Fibroblast of the aortic adventitia (primary cell): ENCODE measurements around the gene VDR. TPM values are rescaled to one million over a fixed set of nuclear protein-coding genes. Genes with fewer than 3 reads are reported as not detected.

Experiments
- DNase-seq: peaks from one replicate; pipeline ENCODE4 v3.0.0-alpha.2; 2010; ENCODE audit warnings: low read depth
- H3K4me3 ChIP-seq: 2 replicates; pipeline ENCODE4 v1.5.1; 2011; ENCODE audit warnings: low read depth, mild to moderate bottlenecking, control low read depth, low read length, moderate library complexity
- total RNA-seq: library from RNA; depleted of rRNA; stranded (reverse); fragments of >200 nt; gene quantifications from 2 replicates; pipeline ENCODE4 v1.2.3, GENCODE V29; 2012; ENCODE audit warnings: low replicate concordance
- TF ChIP-seq, protein P1 (sequence below): IDR thresholded peaks from 2 replicates; pipeline ENCODE4 v1.5.1; 2011; ENCODE audit warnings: mild to moderate bottlenecking, low read length, control low read depth, inconsistent platforms; ENCODE audit not compliant: insufficient read depth

The VDR gene
- total RNA-seq, 1 donor, result 12.5 TPM

DNA sequence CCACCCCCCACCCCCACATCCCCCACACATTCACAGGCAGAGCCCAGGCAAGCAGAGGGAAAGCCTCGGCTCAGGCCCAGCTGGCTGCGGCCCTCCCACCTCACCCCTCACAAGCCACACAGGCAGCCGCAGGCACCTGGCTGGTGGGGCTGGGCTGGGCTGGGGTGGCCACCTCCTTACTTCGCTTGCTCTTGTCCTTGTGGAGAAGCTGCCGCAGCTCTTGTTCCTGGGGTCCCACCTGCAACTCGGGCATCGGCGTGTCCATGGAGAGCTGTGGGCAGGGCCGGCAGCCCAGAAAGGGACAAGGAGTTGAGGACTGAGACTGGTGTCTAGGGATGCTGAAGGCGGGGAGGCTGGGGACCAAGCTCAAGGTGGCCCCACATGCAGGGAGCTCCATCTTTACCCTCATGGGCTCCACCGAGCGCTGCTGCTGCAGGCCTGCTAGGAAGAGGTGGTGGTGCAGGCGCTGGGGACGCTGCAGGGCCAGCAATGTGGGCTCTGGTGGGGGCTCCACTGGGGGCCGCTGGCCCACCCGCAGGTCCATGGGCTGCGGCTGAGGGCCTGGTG is 106.3 kb downstream of the VDR start:
- no peak overlapping the region for H3K4me3 ChIP-seq
- TF ChIP-seq, protein P1, sequence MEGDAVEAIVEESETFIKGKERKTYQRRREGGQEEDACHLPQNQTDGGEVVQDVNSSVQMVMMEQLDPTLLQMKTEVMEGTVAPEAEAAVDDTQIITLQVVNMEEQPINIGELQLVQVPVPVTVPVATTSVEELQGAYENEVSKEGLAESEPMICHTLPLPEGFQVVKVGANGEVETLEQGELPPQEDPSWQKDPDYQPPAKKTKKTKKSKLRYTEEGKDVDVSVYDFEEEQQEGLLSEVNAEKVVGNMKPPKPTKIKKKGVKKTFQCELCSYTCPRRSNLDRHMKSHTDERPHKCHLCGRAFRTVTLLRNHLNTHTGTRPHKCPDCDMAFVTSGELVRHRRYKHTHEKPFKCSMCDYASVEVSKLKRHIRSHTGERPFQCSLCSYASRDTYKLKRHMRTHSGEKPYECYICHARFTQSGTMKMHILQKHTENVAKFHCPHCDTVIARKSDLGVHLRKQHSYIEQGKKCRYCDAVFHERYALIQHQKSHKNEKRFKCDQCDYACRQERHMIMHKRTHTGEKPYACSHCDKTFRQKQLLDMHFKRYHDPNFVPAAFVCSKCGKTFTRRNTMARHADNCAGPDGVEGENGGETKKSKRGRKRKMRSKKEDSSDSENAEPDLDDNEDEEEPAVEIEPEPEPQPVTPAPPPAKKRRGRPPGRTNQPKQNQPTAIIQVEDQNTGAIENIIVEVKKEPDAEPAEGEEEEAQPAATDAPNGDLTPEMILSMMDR, result no peak
- DNase-seq, result no peak

DNA sequence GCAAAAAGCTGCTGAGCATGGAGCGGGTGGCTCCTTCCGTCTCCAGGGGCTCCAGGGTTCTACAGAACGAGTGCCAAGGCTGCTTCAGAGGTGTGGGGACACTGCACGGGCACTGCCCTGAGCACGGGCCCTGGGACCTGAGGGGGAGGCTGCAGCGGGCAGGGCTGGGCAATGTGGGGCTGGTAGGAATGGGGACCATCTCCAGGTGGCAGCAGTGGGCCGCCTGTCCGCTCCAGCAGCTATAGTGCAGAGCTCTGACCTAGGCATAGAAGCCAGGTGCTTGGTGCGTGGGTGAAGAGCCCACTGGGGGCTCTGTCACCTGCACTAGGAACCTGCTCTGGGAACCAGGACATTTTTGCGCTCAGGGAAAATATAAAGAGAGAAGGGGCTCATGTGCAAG is 107.4 kb downstream of the VDR start:
- TF ChIP-seq, protein P1, result peak; percentile 17
- DNase-seq, result no peak

DNA sequence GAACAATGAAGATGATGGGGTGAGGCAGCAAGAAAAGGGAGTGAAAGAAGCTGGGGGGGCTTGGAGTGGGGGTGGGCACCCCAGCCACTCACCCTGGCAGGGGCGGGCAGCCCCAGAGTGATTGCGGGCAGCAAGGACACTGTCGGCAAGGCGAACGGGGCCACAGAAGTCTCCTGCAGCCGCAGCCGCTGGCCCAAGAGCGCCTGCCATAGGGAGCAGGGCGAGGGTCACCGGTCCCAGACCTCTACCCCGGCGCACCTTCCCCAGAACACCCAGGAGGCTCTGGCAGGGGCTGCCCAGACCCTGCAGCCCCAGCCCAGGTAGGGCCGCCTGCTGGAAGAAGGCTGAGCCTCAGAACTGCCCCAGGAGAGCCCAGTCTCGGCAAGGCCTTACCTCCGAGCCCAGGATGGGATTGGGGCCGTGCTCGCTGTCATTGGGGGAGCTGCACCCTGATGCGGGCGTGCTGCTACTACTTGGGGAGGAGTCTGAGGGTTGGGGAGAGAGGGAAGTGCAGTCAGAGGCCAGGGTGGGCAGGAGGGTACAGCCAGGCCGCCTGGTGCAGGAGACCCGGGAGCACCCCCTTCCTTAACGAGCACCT is 108.9 kb downstream of the VDR start:
- no peak for DNase-seq
- TF ChIP-seq, protein P1, result no peak
- H3K4me3 ChIP-seq, result no peak overlapping the region

More for the DNA sequence above, 107.4 kb downstream of the VDR start:
- no peak overlapping the region for H3K4me3 ChIP-seq

DNA sequence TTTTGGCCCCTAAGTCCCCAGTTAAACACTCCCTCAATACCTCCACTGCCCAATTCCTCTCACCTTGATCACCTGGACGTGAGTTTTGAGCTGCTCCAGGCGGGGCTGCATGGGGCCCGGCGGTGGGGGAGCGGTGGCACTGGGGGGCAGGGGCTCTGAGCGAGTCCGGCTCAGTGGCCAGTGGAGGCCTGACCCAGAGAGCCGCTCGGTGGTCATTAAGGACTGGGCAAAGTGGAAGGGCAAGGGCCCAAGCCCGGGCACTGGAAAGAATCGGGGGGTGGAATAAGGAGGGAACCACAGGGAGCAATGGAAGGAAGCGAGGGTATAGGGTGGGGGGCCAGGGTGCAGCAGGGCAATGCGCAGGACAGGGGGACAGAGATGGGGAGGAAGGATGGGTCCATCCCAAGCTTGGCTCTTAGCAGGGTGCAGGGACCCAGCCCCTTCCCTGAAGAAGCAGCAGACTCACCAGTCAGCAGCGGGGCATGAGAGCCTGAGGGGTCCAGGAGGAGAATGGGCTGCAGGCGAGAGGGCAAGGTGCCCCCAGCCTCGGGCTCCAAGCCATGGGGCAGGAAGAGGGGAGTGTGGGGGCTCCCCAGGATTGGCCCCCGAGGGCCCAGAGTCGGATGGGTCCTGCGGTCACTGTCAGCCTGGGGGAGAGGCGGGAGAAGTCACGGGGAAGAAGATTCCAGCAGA is 109.5 kb downstream of the VDR start:
- H3K4me3 ChIP-seq, result no peak overlapping the region
- no peak for DNase-seq
- TF ChIP-seq, protein P1, result no peak

DNA sequence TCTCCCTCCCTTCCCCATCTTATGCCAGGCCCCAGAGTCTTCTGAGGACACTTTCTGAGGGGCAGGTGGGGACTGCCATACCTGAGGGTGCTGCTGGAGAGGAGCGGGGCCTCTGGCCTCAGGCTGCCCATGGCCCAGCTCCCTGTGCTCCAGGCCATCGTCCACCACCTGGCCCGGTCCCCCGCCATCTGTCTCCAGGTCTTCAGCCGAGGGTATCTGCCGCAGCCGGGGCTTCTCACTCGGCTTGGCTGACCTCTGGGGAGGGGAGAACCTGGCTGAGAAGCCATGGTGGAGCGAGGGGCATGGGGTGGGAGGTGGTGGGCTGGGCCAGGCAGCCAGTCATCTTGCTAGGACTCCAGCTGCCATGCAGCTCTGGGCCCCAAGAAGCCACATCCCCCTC is 110.1 kb downstream of the VDR start:
- no peak overlapping the region for H3K4me3 ChIP-seq
- DNase-seq, result no peak
- TF ChIP-seq, protein P1, result no peak

DNA sequence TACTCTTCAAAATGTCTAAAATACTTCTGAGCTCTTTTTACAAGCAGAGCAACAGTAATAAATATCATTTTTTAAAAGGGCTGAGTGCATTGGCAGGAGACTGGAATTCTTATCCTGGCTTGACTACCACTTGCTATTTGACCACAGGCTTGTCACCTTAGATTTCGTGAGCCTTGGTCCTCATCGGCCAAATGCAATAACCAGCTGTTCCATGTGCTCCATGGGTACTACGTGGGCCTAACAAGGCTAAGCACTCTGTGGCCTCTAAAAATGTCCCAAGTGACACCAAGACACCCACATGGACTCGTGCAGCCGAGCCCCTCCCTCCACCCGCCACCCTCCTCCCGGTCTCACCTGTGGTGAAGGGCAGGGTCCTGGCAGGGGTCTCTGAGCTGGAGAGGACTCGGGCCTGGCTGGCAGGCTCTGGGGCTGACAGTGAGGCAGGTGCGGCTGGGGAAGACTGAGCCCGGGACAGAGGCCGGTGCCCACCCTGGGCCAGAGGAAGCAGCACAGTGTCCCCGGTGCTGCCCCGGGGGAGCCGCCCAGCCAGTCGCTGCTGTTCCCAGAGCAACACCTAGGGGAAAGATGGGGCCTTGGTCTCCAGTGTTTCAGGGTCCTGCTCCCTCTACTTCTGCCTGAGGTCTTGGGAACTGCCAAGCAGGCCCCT is 111.6 kb downstream of the VDR start:
- TF ChIP-seq, protein P1, result no peak
- DNase-seq, result no peak
- H3K4me3 ChIP-seq, result no peak overlapping the region
